ENCODE results near the gene RPTOR.

RPTOR gene

GRCh38 chr17:80663781-80664206 is 119.2 kb downstream of the RPTOR start:
- TF ChIP-seq CTCF (IDR thresholded peaks at IDR 0.05; ENCODE audit: insufficient read depth, low read length, missing control alignments), result no peak
- H3K4me3 ChIP-seq (ENCODE audit: low read depth, low read length), result no peak overlapping the region
- DNase-seq (ENCODE audit: low read depth, low spot score), result no peak
- ChIA-PET CTCF (interaction anchor here (1.3 kb wide), 1 partner anchor 14 kb away, joined by 5 read pairs; no protein-coding TSS in a partner anchor), POLR2A (no interaction called here)

- no peak overlapping the region for H3K4me3 ChIP-seq (ENCODE audit: low read depth, low read length)
- POLR2A ChIA-PET, result no interaction called here
Observed at GRCh38 chr17:80664217-80664790, 119.7 kb downstream of the RPTOR start.

GRCh38 chr17:80665792-80666191 is 121.2 kb downstream of the RPTOR start:
- CTCF ChIA-PET, result no interaction called here

More at GRCh38 chr17:80664217-80664790, 119.7 kb downstream of the RPTOR start:
- CTCF ChIA-PET, result no interaction called here
- no peak for TF ChIP-seq CTCF (IDR thresholded peaks at IDR 0.05; ENCODE audit: insufficient read depth, low read length, missing control alignments)
- DNase-seq (ENCODE audit: low read depth, low spot score), result no peak

GRCh38 chr17:80666867-80667266 is 122.2 kb downstream of the RPTOR start:
- no peak overlapping the region for H3K4me3 ChIP-seq (ENCODE audit: low read depth, low read length)
- ChIA-PET CTCF (no interaction called here), POLR2A (no interaction called here)
- no peak for DNase-seq (ENCODE audit: low read depth, low spot score)
- TF ChIP-seq CTCF (IDR thresholded peaks at IDR 0.05; ENCODE audit: insufficient read depth, low read length, missing control alignments), result no peak

More at GRCh38 chr17:80665792-80666191, 121.2 kb downstream of the RPTOR start:
- no peak for TF ChIP-seq CTCF (IDR thresholded peaks at IDR 0.05; ENCODE audit: insufficient read depth, low read length, missing control alignments)
- DNase-seq (ENCODE audit: low read depth, low spot score), result no peak
- no peak overlapping the region for H3K4me3 ChIP-seq (ENCODE audit: low read depth, low read length)
- POLR2A ChIA-PET, result no interaction called here

GRCh38 chr17:80667462-80668277 is 123.0 kb downstream of the RPTOR start:
- POLR2A ChIA-PET, result no interaction called here
- no peak for TF ChIP-seq CTCF (IDR thresholded peaks at IDR 0.05; ENCODE audit: insufficient read depth, low read length, missing control alignments)
- DNase-seq (ENCODE audit: low read depth, low spot score), result no peak
- no peak overlapping the region for H3K4me3 ChIP-seq (ENCODE audit: low read depth, low read length)
- CTCF ChIA-PET, result no interaction called here

- POLR2A ChIA-PET, result no interaction called here
- CTCF ChIA-PET, result no interaction called here
- DNase-seq (ENCODE audit: low read depth, low spot score), result no peak
- TF ChIP-seq CTCF (IDR thresholded peaks at IDR 0.05; ENCODE audit: insufficient read depth, low read length, missing control alignments), result no peak
- no peak overlapping the region for H3K4me3 ChIP-seq (ENCODE audit: low read depth, low read length)
Observed at GRCh38 chr17:80668375-80669148, 123.9 kb downstream of the RPTOR start.
